ENCODE data around the gene ALCAM.
"Not testable (repeated sequence)": the region's sequence is repeated elsewhere in the genome, so short reads cannot be mapped to it uniquely, and the experiment has no call there.

ALCAM gene

DNA sequence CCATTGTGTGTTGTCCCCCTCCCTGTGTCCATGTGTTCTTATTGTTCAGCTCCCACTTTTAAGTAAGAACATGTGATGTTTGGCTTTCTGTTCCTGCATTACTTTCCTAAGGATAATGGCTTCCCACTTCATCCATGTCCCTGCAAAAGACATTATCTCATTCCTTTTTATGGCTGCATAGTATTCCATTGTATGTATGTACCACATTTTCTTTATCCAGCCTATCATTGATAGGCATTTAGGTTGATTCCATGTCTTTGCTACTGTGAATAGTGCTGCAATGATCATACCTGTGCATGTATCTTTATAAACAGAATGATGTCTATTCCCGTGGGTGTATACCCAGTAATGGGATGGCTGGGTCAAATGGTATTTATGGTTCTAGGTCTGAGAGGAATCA is 23.1 kb downstream of the ALCAM start:
- not testable (repeated sequence) for DNase-seq (ENCODE audit: low read depth)

DNA sequence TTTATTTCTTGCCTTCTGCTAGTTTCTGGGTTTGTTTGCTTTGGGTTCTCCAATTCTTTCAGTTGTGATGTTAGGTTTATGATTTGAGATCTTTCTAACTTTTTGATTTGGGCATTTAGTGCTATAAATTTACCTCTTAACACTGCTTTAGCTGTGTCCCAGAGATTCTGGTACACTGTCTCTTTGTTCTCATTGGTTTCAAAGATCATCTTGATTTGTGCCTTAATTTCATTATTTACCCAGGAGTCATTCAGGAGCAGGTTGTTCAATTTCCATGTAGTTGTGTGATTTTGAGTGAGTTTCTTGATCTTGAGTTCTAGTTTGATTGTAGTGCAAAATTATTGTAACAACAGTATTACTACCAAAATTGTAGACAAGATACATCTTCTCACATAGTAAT is 25.9 kb downstream of the ALCAM start:
- DNase-seq (ENCODE audit: low read depth), result not testable (repeated sequence)

DNA sequence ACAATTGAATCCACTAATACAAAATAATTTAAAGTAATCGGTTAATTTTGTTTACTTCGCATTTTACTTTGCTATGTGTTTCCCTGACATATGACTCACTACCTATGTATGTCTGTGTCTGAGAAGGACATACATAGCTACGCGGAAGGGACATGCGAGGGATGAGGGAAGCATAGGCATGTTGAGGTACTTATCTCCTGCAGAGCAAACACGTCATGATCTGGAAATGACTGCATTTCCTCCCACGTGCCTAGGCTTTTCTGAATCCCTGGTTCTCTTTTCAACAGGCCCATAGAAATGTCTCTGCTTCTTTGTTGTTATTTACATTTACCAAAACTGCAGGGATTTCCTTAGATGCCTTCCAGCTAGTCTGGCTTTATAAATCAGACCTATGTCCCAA is 27.5 kb downstream of the ALCAM start:
- DNase-seq (ENCODE audit: low read depth), result no peak

DNA sequence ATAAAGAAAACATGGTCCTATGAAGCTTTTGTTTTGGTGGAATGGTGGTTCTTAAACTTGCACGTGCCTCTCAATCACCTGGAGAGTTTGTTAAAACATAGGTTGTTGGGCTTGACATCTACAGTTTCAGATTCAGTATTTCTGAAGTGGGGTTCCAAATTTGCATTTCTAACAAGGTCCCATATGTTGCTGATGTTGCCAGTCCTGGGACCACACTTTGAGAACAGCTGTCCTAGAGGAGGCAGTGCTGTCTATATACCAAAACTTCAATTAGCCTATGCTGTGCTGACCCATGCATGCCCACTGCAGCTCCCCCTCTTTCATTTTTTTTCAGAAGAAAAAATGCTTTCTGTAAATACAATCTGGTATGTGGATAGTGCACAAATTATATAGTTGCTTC is 31.3 kb downstream of the ALCAM start:
- no peak for DNase-seq (ENCODE audit: low read depth)

DNA sequence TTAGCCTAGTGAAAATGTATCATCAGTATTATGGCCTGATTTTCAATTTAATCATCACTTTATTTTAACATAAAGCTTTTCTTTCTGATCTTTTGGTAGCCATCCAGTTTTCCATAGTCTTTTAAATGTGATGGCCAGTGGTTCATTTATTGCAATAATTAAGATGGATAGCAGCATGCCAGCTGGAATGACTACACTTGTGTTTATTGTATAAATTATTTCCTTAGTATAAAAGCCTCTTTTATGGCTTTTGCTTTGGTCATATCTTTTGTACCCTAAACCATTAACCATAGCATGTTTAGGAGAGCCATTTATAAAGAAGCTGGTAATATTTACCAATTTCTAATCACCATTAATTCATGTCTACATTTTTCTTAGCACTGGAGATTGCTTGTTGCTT is 31.7 kb downstream of the ALCAM start:
- no peak for DNase-seq (ENCODE audit: low read depth)

- DNase-seq (ENCODE audit: low read depth), result no peak
Measured at GRCh38 chr3:105399062-105399461, 32.4 kb downstream of the ALCAM start.

DNA sequence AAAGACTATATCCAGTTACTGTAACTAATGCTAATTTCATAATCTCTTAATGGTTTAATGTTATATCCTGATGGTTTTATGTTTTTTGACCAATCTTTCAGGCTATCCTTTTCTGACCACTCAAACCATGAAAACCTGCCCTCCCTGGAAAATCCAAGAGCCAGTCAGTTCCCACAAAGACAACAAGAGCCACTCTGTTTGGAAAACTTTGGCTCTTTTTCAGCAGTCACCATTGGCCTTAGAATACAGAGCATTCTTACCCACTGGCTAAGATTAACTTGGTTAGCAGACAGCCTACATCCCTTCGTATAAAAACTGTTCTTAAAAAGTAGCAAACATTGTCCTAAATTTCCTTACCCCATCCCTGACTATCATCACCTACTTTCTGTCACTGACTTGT is 32.9 kb downstream of the ALCAM start:
- no peak for DNase-seq (ENCODE audit: low read depth)

- DNase-seq (ENCODE audit: low read depth), result no peak
Measured at GRCh38 chr3:105401254-105401653, 34.5 kb downstream of the ALCAM start.

DNA sequence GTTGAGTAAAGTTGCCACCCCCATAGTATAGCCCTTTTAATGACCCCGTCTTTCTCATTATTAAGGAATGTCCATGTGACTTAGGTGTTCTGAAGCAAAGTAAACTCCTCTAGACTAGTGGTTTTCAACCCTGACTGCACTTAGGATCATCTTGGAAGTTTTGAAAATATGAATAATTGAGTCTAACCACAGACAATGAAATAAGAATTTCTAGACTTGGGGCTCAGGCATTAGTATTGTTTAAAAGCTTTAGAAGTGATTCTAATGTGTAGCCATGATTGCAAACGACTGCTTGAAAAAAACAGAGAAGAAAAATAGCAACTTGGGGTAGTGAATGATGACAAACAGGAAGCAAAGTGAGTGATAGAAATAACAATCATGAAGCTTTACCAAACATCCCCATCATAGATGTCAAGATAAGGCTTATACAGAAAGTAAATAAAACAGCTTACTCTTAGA is 35.0 kb downstream of the ALCAM start:
- no peak for DNase-seq (ENCODE audit: low read depth)

GRCh38 chr3:105402287-105402801 is 35.6 kb downstream of the ALCAM start:
- DNase-seq (ENCODE audit: low read depth), result no peak

- not testable (repeated sequence) for DNase-seq (ENCODE audit: low read depth)
Measured at GRCh38 chr3:105403034-105403433, 36.3 kb downstream of the ALCAM start.

- no peak for DNase-seq (ENCODE audit: low read depth)
Measured at GRCh38 chr3:105406268-105406667, 39.6 kb downstream of the ALCAM start.

GRCh38 chr3:105409364-105409763 is 42.7 kb downstream of the ALCAM start:
- no peak for DNase-seq (ENCODE audit: low read depth)

- DNase-seq (ENCODE audit: low read depth), result no peak
Measured at GRCh38 chr3:105413343-105413887, 46.7 kb downstream of the ALCAM start.

DNA sequence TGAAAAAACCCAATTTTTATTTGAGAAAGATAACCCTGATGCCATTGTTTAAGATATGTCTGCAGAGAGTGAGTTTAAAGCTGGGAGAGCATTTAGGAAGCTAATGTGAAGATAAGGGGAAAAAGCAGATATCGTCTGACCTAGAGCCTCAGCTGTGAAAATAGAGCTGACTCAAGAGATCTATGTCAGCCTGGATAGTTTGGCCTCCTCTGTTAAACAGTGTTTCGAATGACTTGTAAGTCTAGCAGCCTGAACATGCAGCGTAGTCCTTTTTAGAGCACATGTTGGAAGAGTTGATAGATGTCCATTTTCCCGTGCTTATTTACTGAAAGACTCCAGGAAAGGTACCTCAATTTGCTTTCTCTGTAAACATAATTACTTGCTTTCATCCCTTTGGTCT is 48.1 kb downstream of the ALCAM start:
- DNase-seq (ENCODE audit: low read depth), result no peak

DNA sequence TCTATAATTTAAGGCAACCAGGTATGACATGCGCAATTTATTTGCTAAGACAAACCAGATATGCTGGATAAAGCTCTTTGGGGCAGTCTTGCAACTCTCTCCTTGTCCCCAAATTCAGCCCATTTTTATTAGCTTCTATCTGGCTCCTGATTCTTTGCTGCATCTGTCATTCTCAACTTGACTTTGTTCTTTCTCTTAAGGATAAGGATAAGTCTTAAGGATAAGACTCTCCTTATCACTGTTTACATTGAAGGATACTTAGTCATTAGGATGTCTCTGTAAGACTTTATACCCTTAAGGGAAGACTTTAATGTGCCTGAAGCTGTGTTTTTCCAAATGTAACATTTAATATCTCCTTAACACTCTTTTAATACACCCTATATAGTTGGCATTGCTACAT is 49.2 kb downstream of the ALCAM start:
- no peak for DNase-seq (ENCODE audit: low read depth)

GRCh38 chr3:105417525-105418289 is 51.0 kb downstream of the ALCAM start:
- no peak for DNase-seq (ENCODE audit: low read depth)

GRCh38 chr3:105422645-105423044 is 55.9 kb downstream of the ALCAM start:
- DNase-seq (ENCODE audit: low read depth), result no peak

DNA sequence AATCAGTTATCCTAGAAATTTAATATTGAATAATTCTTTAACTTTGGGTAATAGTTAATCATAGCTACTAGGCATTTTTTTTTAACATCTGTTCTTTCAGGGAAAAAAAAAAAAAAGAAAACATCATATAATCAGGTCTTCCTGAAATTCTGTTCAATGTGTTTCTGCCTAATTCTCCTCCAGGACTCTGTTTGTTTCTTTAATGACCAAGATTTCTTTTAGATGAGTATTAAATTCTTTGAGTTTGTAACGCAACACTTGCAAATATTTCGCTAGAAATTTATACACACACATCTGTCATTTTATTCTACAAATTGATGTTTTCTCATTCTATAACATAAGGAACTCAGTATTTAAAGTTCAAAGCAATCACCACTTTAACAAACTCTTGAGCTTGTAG is 56.7 kb downstream of the ALCAM start:
- no peak for DNase-seq (ENCODE audit: low read depth)

GRCh38 chr3:105424412-105425152 is 57.9 kb downstream of the ALCAM start:
- no peak for DNase-seq (ENCODE audit: low read depth)

DNA sequence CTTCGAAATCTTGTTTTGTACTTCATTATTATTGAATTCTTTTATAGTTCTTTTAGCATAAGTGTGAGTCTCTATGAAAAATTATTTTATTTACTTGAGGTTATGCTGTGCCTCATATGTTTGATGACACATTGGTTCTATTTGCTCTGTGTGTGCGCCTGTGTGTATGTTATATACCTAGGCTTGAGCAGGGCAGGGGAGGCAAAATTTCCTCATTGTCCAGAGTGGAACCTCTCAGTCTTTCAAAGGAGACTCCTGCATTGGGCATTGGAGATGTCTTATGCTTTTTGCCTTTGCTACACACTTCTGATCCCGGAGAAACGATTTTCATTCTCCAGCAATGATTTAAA is 58.4 kb downstream of the ALCAM start:
- DNase-seq (ENCODE audit: low read depth), result no peak

DNA sequence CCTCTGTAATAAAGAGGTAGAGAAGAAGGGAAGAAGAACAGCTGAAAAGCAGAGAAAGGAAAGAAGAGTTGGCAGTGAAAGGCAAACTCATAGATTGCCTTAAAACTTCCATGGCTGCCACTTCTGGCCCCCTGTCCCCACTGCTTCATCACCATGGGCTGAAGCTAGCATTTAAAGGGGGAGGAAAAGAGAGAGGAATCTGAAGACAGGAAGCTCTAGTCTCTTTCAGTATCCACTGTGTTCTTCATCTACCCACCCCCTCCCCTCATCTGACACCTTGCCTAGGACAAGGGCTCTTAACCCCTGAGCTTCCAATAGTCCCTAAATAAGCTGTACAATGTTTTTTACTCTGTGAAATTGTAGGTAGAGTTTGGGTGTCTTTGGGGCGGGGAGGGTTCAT is 60.6 kb downstream of the ALCAM start:
- DNase-seq (ENCODE audit: low read depth), result no peak

Measured in activated T-cell treated with anti-CD3 and anti-CD28 coated beads for 24 hours (primary cell).